CD4-positive, alpha-beta memory T cell (primary cell): Measurements from ENCODE around the gene HDAC3. TPM values are rescaled to one million over a fixed set of nuclear protein-coding genes. Genes with fewer than 3 reads are reported as not detected.

ENCODE experiments used
- CTCF ChIA-PET: fragments of 350-600 bp; sonication (Branson Sonifier 250); formaldehyde crosslinking; loops from one replicate; lab custom pipeline; 2021; ENCODE audit warnings: inconsistent platforms; ENCODE audit not compliant: partially characterized antibody; lab: Charles Lee
- POLR2A ChIA-PET: fragments of 350-600 bp; sonication (Branson Sonifier 250); formaldehyde crosslinking; loops from one replicate; lab custom pipeline; 2021; ENCODE audit not compliant: partially characterized antibody; lab: Charles Lee
- DNase-seq, 5 donors: peaks; one replicate each; pipeline versions ENCODE4 v3.0.0 to v3.0.0-alpha.2; 2020 to 2022; ENCODE audit warnings: mixed read lengths in 1 of 5
- H3K27ac ChIP-seq: one replicate; pipeline ENCODE4 v1.7.0; 2013; ENCODE audit warnings: low read depth, low read length
- H3K27me3 ChIP-seq: 2 replicates; pipeline ENCODE4 v1.7.0; 2013; ENCODE audit warnings: mild to moderate bottlenecking, low read length, moderate library complexity; ENCODE audit not compliant: insufficient read depth
- H3K36me3 ChIP-seq: 2 replicates; pipeline ENCODE4 v1.7.0; 2013; ENCODE audit warnings: mild to moderate bottlenecking, low read length, moderate library complexity; ENCODE audit not compliant: insufficient read depth
- H3K4me1 ChIP-seq: 2 replicates; pipeline ENCODE4 v1.7.0; 2013; ENCODE audit warnings: mild to moderate bottlenecking, low read length, moderate library complexity; ENCODE audit not compliant: insufficient read depth
- H3K4me3 ChIP-seq, 2 donors: one replicate each; pipeline ENCODE4 v1.7.0; 2013; ENCODE audit warnings: low read length in 2 of 2, mild to moderate bottlenecking in 1 of 2
- H3K9me3 ChIP-seq, 2 donors: one replicate each; pipeline ENCODE4 v1.7.0; 2013; ENCODE audit warnings: low read length in 2 of 2, control low read depth in 1 of 2; ENCODE audit not compliant: control insufficient read depth in 1 of 2
- H3K27ac Mint-ChIP-seq, 7 donors: one replicate each; pipeline ENCODE4 v1.8.0; 2020 to 2021; ENCODE audit warnings: mixed read lengths in 7 of 7, mild to moderate bottlenecking in 6 of 7, inconsistent platforms in 3 of 7, moderate library complexity in 3 of 7
- H3K27me3 Mint-ChIP-seq, 2 donors: one replicate each; pipeline ENCODE4 v1.8.0; 2020 to 2021; ENCODE audit warnings: mixed read lengths in 2 of 2
- H3K36me3 Mint-ChIP-seq, 2 donors: one replicate each; pipeline ENCODE4 v1.8.0; 2020 to 2021; ENCODE audit warnings: mixed read lengths in 2 of 2, inconsistent platforms in 1 of 2, mild to moderate bottlenecking in 1 of 2
- H3K4me1 Mint-ChIP-seq, 4 donors: one replicate each; pipeline ENCODE4 v1.8.0; 2020 to 2021; ENCODE audit warnings: mixed read lengths in 4 of 4, mild to moderate bottlenecking in 1 of 4
- H3K4me3 Mint-ChIP-seq, 8 donors: one replicate each; pipeline ENCODE4 v1.8.0; 2020 to 2021; ENCODE audit warnings: mixed read lengths in 8 of 8, mild to moderate bottlenecking in 7 of 8, moderate library complexity in 6 of 8, inconsistent platforms in 3 of 8
- H3K9me3 Mint-ChIP-seq, 8 donors: one replicate each; pipeline ENCODE4 v1.8.0; 2020 to 2021; ENCODE audit warnings: mixed read lengths in 8 of 8, mild to moderate bottlenecking in 5 of 8, inconsistent platforms in 3 of 8, moderate library complexity in 1 of 8
- intact Hi-C: fragments of 100-400 bp; cut with micrococcal nuclease; formaldehyde crosslinking; loops from one replicate; pipeline ENCODE4 v1.15.1; 2023
- polyA plus RNA-seq, 2 donors: library from polyadenylated mRNA; unstranded; fragments of 300-500 nt; fragmentation: Illumina TruSeq; gene quantifications; one replicate each; pipeline ENCODE4 v1.2.3, GENCODE V29; 2021
- total RNA-seq, 2 experiments: library from RNA; stranded (reverse); gene quantifications; one replicate each; pipeline ENCODE4 v1.2.3, GENCODE V29; 2021

The HDAC3 gene
- total and polyA plus RNA-seq, 4 experiments from 2014 or later, result 85.1 to 137 (median 91.9) TPM

DNA sequence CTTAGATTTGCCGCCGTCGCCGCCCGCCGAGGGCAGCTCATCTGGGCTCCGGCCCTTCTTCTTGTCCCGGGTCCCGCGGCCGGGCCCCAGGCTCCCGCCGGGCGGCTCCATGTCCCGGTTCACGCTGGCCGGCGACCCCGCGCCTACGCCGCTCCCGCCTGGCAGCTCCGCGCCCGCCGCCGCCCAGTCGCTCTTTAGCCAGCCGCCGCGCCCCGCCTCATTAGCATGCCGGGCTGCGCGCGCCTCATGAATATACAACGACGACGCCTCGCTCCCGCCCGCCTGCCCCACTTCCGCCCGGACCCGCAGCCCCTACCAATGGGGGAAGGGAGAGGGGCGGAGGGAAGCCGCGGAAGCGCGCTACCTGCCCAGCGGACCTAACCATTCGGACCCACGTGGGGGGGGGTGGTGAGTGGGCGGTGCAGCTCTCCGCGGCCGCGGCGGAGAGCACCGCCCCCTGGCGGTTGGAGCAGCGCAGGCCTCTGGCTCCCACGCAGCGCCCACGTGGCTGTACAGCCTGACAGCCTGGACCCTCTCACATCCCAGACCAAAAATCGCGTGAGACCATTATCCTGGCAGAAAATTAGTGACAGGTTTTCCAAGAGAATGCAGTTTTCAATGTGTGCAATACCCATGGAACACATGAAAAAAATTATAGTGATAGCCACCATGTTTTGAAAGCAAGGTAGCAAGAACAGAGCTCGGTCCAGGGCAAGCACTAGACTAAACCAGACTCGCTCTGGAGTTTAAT is 17.7 kb downstream of the HDAC3 start, which contains the start of gene DIAPH1:
TSS of gene DIAPH1 (minus strand) at position 197 of the 751 bp plus-strand sequence. CDS start at position 111, 86 bp downstream.
- H3K9me3 Mint-ChIP-seq, result peaks cover 0 to 2% (median 0%) of the 10 kb centered on the region in 8 donors
- POLR2A ChIA-PET, result interaction anchor here (0.6 to 13.2 kb wide), 16 partner anchors 12 to 485 kb away, joined by 3 to 314 read pairs (median 6); partner anchors contain the start of genes FCHSD1, HDAC3, RELL2 and RNF14
- H3K36me3 Mint-ChIP-seq, result peaks cover 20 to 52% of the 10 kb centered on the region in 2 donors
- peak within 1 kb of the TSS; percentile 93 to 99 (median 98) for H3K27ac Mint-ChIP-seq
- DNase-seq, result peak; percentile 96 to 98 (median 97)
- Histone ChIP-seq H3K4me3 (peak within 1 kb of the TSS; percentile 86 to 95), H3K9me3 (no peaks in the 10 kb centered on the region), H3K27ac (peak within 1 kb of the TSS; percentile 86), H3K4me1 (peaks cover 45% of the 10 kb centered on the region), H3K27me3 (no peaks in the 10 kb centered on the region), H3K36me3 (peaks cover 4% of the 10 kb centered on the region)
- no peaks in the 10 kb centered on the region for H3K27me3 Mint-ChIP-seq
- H3K4me1 Mint-ChIP-seq, result peaks cover 33 to 57% (median 44%) of the 10 kb centered on the region in 4 donors
- peak within 1 kb of the TSS; percentile 94 to 100 (median 98) for H3K4me3 Mint-ChIP-seq
- CTCF ChIA-PET, result interaction anchor here (0.6 to 28.3 kb wide), 22 partner anchors 8 to 351 kb away, joined by 3 to 712 read pairs (median 4); partner anchors contain the start of genes FCHSD1, HDAC3, PCDHGA1 and RELL2
- intact Hi-C loops, result loop anchor here (1.0 to 5.0 kb wide), 5 partner anchors 14 to 298 kb away; partner anchors contain the start of genes HDAC3, RELL2 and TAF7

DNA sequence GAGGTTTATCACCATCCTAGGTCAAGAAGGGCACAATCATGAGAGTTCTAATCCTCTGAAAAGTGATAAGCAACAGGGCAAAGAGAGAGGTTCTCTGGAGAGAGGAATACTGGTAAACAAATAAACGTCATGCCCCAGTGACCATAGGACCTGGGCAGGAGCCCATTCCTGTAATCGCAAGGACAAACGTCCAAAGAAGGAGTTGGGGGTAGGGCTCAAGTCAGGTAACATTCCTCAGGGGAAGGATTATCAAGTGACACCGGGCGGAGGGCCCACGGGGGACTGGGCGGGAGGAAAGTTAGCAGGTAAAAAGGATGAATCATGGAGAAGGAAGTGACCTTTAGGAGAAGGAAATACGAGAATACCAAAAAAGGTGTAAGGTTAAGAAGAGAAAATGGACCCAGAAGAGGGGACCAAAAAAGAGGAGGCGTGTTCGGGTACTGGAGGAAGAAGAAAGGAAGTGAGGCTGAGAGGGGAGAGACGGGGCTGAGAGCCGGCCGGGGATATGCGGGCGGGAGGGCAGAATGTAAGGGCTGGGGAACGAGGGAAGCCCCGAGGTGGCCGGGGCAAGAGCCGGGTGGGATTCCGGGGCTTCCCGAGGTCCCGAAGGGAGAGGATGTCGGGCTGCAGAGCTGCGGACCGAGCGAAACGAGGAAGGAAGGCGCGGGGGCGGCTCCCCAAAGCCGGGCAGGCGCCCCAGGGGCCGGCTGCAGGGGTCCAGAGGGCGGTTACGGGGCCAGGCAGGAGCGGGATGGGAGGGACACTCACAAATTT is 18.4 kb downstream of the HDAC3 start:
- peak overlapping the region; percentile 94 to 100 (median 98) for H3K4me3 Mint-ChIP-seq
- H3K27me3 Mint-ChIP-seq, result no peaks in the 10 kb centered on the region
- Histone ChIP-seq H3K36me3 (peaks cover 4% of the 10 kb centered on the region), H3K4me3 (peak overlapping the region; percentile 86 to 95), H3K9me3 (no peaks in the 10 kb centered on the region), H3K27me3 (no peaks in the 10 kb centered on the region), H3K4me1 (peaks cover 46% of the 10 kb centered on the region), H3K27ac (peak overlapping the region; percentile 86)
- H3K36me3 Mint-ChIP-seq, result peaks cover 17 to 48% of the 10 kb centered on the region in 2 donors
- CTCF ChIA-PET, result interaction anchor here (0.6 to 28.3 kb wide), 15 partner anchors 13 to 352 kb away, joined by 3 to 712 read pairs (median 9); partner anchors contain the start of genes FCHSD1, HDAC3, PCDHGA1 and RELL2
- peak overlapping the region; percentile 93 to 99 (median 98) for H3K27ac Mint-ChIP-seq
- peaks cover 33 to 61% (median 47%) of the 10 kb centered on the region in 4 donors for H3K4me1 Mint-ChIP-seq
- peak; percentile 55 to 70 (median 61) for DNase-seq
- POLR2A ChIA-PET, result interaction anchor here (0.6 to 13.2 kb wide), 17 partner anchors 13 to 485 kb away, joined by 3 to 314 read pairs (median 6); partner anchors contain the start of genes FCHSD1, HDAC3, RELL2 and RNF14
- peaks cover 0 to 2% (median 0%) of the 10 kb centered on the region in 8 donors for H3K9me3 Mint-ChIP-seq
- intact Hi-C loops, result loop anchor here (2.0 to 5.0 kb wide), 2 partner anchors 36 to 297 kb away; partner anchors contain the start of gene TAF7

DNA sequence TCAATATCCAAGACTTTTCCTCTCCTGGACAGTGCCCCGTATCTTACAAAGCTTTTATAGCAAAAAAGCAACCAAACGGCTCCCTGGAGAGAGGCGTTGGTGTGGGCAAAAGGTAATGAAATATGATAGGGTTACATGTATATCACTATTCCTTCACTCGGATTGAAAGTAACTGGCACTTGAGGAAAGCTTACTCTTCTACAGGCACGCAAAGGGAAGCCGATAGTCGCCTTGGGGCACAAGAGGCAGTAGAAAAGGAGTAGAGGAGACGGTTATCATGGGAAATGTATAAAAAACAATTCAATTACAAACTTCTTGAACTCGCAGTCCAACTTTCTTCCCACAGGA is 19.0 kb downstream of the HDAC3 start:
- Mint-ChIP-seq H3K4me3 (peak overlapping the region; percentile 94 to 100 (median 98)), H3K27ac (peak overlapping the region; percentile 93 to 99 (median 98)), H3K27me3 (no peaks in the 10 kb centered on the region), H3K4me1 (peaks cover 36 to 64% (median 49%) of the 10 kb centered on the region in 4 donors), H3K36me3 (peaks cover 13 to 50% of the 10 kb centered on the region in 2 donors), H3K9me3 (peaks cover 0 to 2% (median 0%) of the 10 kb centered on the region in 8 donors)
- Histone ChIP-seq H3K4me3 (peak overlapping the region; percentile 86 to 95), H3K27ac (peak overlapping the region; percentile 86), H3K27me3 (no peaks in the 10 kb centered on the region), H3K4me1 (peaks cover 48% of the 10 kb centered on the region), H3K36me3 (peaks cover 4% of the 10 kb centered on the region), H3K9me3 (no peaks in the 10 kb centered on the region)
- POLR2A ChIA-PET, result interaction anchor here (0.8 to 13.2 kb wide), 8 partner anchors 15 to 1070 kb away, joined by 3 to 314 read pairs (median 8); partner anchors contain the start of genes EIF4EBP3, FCHSD1, HDAC3 and RELL2
- CTCF ChIA-PET, result interaction anchor here (1.7 to 28.3 kb wide), 7 partner anchors 13 to 352 kb away, joined by 7 to 712 read pairs (median 56); partner anchors contain the start of genes HDAC3, RELL2 and RNF14
- DNase-seq, result no peak
- intact Hi-C loops, result loop anchor here (2.0 to 5.0 kb wide), 2 partner anchors 35 to 297 kb away; partner anchors contain the start of gene TAF7

DNA sequence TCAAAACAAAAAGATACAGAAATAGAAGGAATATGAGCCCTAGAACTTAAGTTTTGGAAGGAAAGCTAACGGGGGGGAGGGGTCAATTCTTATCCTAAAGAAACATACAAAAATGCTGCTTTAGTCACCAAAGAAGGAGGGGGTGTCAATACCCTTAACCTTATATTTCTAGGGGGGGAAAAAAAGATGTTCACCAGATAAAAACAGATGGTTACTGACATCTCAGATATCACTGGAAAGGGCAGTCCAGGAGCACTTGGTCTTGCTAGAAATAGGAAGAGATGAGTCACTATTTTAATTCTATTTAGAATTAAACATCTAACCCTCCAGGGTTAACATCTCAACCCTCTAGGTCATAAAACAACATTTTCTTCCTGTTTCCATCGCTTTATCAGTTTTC is 19.5 kb downstream of the HDAC3 start:
- CTCF ChIA-PET, result interaction anchor here (1.7 to 28.3 kb wide), 7 partner anchors 12 to 353 kb away, joined by 7 to 712 read pairs (median 56); partner anchors contain the start of genes HDAC3, RELL2 and RNF14
- Mint-ChIP-seq H3K4me1 (peaks cover 40 to 69% (median 54%) of the 10 kb centered on the region in 4 donors), H3K36me3 (peaks cover 16 to 50% of the 10 kb centered on the region in 2 donors), H3K27ac (peak overlapping the region; percentile 93 to 99 (median 98)), H3K27me3 (no peaks in the 10 kb centered on the region), H3K4me3 (peak overlapping the region; percentile 94 to 100 (median 98)), H3K9me3 (peaks cover 0 to 2% (median 0%) of the 10 kb centered on the region in 8 donors)
- peaks cover 53% of the 10 kb centered on the region for H3K4me1 ChIP-seq
- POLR2A ChIA-PET, result interaction anchor here (0.6 to 13.2 kb wide), 9 partner anchors 14 to 1069 kb away, joined by 3 to 314 read pairs (median 7); partner anchors contain the start of genes EIF4EBP3, FCHSD1, HDAC3 and RELL2
- H3K9me3 ChIP-seq, result no peaks in the 10 kb centered on the region
- peak overlapping the region; percentile 86 for H3K27ac ChIP-seq
- H3K27me3 ChIP-seq, result no peaks in the 10 kb centered on the region
- no peak for DNase-seq
- peaks cover 4% of the 10 kb centered on the region for H3K36me3 ChIP-seq
- intact Hi-C loops, result loop anchor here (5.0 kb wide), 1 partner anchor 35 kb away; no protein-coding TSS in a partner anchor
- peak overlapping the region; percentile 33 to 86 for H3K4me3 ChIP-seq

DNA sequence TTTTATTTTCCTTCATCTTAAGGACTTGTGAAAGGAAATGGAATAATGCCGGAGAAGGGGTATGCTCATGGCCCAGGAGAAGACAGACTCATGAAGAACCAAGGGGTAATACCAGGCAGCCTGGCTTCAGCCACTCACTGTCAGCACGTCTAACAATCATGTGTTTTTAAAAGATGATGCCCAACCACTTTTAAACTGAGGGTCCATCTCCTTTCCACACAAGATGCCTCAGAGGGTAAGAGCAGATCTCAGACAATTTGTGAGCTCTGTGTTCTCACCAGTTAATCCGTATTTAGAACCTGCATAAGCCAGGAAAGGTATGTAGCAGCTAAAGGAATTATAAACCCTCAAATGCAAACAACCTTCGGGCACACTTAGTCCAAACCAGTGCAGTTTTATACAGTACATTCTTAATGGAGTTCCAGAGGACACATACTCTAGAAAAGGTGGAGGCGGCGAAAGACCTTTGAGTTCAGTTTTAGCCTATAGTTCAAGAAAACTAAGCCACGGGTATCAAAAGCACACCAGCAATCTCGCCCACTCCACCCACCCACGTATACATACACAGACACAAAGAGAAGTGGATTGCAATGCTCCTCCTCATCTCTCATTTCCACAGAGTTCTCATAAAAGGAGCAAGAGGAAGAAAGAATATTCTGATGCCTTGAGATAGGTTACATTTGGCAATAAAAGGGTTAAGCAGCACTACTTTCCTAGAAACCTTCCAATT is 20.5 kb downstream of the HDAC3 start:
- peak overlapping the region; percentile 94 to 100 (median 98) for H3K4me3 Mint-ChIP-seq
- peaks cover 46 to 79% (median 56%) of the 10 kb centered on the region in 4 donors for H3K4me1 Mint-ChIP-seq
- Histone ChIP-seq H3K4me1 (peaks cover 63% of the 10 kb centered on the region), H3K4me3 (peak overlapping the region; percentile 33 to 86), H3K27me3 (no peaks in the 10 kb centered on the region), H3K27ac (peak overlapping the region; percentile 86), H3K9me3 (no peaks in the 10 kb centered on the region), H3K36me3 (peaks cover 4% of the 10 kb centered on the region)
- intact Hi-C loops, result loop anchor here (5.0 kb wide), 1 partner anchor 34 kb away; no protein-coding TSS in a partner anchor
- ChIA-PET CTCF (interaction anchor here (1.7 to 28.3 kb wide), 7 partner anchors 11 to 354 kb away, joined by 7 to 712 read pairs (median 56); partner anchors contain the start of genes HDAC3, RELL2 and RNF14), POLR2A (interaction anchor here (0.6 to 13.2 kb wide), 7 partner anchors 13 to 1068 kb away, joined by 3 to 314 read pairs (median 9); partner anchors contain the start of genes EIF4EBP3, FCHSD1, HDAC3 and RELL2)
- H3K27me3 Mint-ChIP-seq, result no peaks in the 10 kb centered on the region
- DNase-seq, result no peak
- peaks cover 14 to 48% of the 10 kb centered on the region in 2 donors for H3K36me3 Mint-ChIP-seq
- peak overlapping the region; percentile 77 to 98 (median 93) for H3K27ac Mint-ChIP-seq
- peaks cover 0 to 2% (median 0%) of the 10 kb centered on the region in 8 donors for H3K9me3 Mint-ChIP-seq
